GM18867 (cell line): Measurements from ENCODE around the gene IRF5.
"Not testable (repeated sequence)": the region's sequence is repeated elsewhere in the genome, so short reads cannot be mapped to it uniquely, and the experiment has no call there.

Experiments used
- ATAC-seq: cut with Tn5 transposase; IDR thresholded peaks from one replicate; pipeline ENCODE4 v1.9.1; 2021; ENCODE audit warnings: mild to moderate bottlenecking, moderate library complexity; ENCODE audit not compliant: unreplicated experiment

The IRF5 gene

GRCh38 chr7:128955981-128956380 lies 18.3 kb downstream of the IRF5 start:
- ATAC-seq: no peak

- no peak for ATAC-seq
Observed at GRCh38 chr7:128959296-128959695, 21.6 kb downstream of the IRF5 start.

GRCh38 chr7:128961030-128961659 lies 23.4 kb downstream of the IRF5 start:
- no peak for ATAC-seq

DNA sequence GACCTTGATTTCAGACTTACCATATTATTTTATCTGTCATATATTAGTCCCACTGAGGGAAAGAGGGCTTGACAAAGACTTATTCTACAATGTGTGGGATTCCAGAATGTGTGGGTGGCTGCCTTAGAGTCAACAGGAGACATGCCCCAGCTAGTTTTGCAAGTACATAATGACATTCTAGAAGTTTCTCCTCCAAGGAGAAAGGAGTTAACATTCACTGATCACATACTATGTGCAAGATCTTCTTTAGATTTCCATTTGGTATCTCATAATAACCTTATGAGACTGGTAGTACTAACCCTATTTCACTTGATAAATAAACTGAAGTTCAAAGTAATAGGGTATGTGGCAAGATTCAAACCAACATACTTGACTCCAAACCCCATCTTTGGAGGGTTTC lies 25.2 kb downstream of the IRF5 start:
- ATAC-seq: no peak

DNA sequence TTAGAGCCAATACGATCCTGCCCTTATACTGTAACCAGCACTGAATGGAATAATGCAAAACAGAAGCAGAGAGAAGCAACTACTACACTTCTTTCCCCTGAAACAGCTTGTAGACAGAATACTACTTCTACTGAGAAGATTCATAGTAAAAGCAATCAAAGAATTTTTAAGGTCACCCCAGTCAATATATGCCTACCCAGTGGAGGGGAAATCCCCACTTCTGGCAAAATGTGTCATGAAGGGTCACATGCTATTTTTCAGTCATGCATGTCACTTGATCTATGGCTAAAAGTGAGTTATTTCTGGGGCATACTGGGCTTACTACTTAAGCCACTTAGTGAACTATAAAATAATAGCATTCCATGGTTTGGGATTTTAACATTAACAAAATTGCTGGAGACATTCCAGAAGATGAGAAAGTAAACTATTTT lies 25.6 kb downstream of the IRF5 start:
- ATAC-seq: peak; percentile 78

GRCh38 chr7:128968624-128969023 lies 30.9 kb downstream of the IRF5 start:
- ATAC-seq: no peak

DNA sequence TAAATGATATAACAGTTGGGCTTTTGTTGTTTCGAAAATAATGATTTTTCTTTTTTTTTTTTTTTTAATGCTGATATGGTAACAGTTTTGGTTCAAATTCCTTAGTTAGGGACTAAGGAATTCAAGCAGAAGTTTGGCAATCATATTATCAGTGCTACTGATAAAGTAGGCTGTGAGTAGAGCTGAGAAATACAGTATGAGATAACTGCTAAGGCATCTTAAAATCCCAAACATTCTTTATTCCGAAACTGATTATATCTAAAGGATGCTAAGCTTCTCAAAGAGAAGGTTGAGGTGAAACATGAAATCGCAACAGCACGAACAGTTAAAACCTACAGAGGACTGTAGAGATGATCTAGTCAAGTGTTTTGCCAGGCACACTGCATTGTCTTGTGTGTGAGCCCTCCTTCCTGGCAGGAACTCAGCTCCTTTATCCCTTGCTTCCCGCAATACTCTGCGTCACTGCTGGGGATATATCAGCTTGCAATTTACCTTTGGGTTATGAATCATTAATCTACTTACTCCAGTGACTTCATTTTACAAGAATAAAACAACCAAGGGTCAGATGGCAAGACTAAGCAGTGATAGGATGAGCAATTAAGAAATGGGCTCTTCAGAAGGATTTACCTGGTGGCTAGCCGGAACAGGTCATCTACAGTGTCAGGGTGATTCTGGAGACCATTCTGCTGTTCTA lies 36.7 kb downstream of the IRF5 start:
- ATAC-seq: no peak

DNA sequence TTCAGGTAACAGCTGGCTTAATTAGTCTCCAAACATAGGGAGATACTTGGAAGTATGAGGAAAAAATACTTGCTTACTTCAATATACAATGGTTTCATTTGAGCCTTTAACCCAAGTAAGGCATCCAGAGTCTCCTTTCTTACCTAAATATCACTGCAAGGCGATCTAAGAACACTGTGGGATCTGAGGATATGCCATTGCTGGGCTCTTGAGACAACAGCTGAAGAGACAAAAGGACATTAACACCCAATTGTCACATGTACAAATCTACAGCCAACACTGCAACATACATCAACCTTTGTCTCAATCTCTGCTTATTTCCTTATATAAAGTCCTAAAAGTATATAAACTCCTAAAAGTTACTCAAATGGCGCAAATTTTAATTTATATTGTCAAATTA lies 44.4 kb downstream of the IRF5 start:
- ATAC-seq: no peak

- no peak for ATAC-seq
Observed at GRCh38 chr7:128985660-128986059, 47.9 kb downstream of the IRF5 start.

GRCh38 chr7:128986609-128987008 lies 48.9 kb downstream of the IRF5 start:
- ATAC-seq: no peak

GRCh38 chr7:128988372-128988771 lies 50.6 kb downstream of the IRF5 start:
- no peak for ATAC-seq

DNA sequence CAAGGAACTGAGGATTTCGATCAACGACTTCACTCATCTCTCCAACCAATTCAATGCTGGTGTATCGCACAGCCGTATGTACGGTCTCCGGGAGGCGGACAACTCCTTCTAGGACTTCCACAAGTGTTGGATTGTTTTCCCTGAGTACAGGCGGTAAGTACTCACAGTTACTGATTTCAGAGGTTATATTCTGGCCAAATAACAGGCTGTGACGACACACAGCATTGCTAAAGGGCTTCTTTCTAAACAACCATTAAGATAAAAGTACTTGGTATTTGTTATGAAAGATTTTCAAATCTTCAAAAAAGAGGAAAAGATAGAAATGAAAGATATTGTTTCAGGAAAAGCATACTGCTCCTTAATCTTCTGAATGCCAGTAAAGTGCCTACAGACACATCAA lies 52.2 kb downstream of the IRF5 start:
- no peak for ATAC-seq

DNA sequence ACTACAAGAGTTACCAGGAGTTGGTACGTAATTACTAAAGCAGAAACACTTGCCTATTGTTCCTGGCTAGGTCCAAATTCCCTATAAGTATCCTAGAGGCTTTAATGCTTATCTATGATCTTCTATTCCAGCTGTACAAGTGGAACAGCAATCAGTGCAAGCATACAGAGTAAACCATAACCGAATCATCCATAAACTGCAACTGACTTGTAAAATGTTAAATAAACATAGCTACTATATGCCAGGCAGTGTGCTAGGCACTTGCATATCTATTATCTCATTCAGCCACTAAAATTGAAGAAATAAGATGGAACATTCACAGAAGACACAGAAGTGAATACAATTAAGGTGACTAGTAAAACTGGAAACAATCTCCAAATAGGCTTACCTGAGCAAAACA lies 55.7 kb downstream of the IRF5 start:
- ATAC-seq: no peak

- ATAC-seq: not testable (repeated sequence)
Observed at GRCh38 chr7:128994560-128994959, 56.8 kb downstream of the IRF5 start.

- ATAC-seq: no peak
Observed at GRCh38 chr7:128997181-128997580, 59.5 kb downstream of the IRF5 start.
